RWPE1 (cell line): ENCODE data around the gene POLR3E.

Source experiments
- CTCF ChIA-PET: fragments of 350-600 bp; sonication (Branson Sonifier 250); formaldehyde crosslinking; extraction: SDS; loops from one replicate; lab custom pipeline; 2021; lab: Yijun Ruan, JAX
- POLR2A ChIA-PET: fragments of 400-600 bp; formaldehyde crosslinking; extraction: SDS; loops from one replicate; lab custom pipeline; 2020; ENCODE audit warnings: antibody characterized with exemption; ENCODE audit not compliant: low non-redundant PET; lab: Yijun Ruan, JAX
- DNase-seq: peaks from one replicate; pipeline ENCODE4 v3.0.0; 2012; ENCODE audit warnings: low spot score
- H3K27ac ChIP-seq: fragments of 450-650 bp; 2 replicates; pipeline ENCODE4 v1.5.1; 2017
- CTCF ChIP-seq: fragments of 450-650 bp; conservative IDR thresholded peaks from 2 replicates; pipeline ENCODE4 v1.5.1; 2017; ENCODE audit warnings: low read depth, mild to moderate bottlenecking

The POLR3E gene

GRCh38 chr16:22380529-22380928 is 83.3 kb downstream of the POLR3E start:
- no peak overlapping the region for H3K27ac ChIP-seq
- DNase-seq: no peak
- TF ChIP-seq CTCF: no peak
- POLR2A ChIA-PET: no interaction called here
- CTCF ChIA-PET: no interaction called here

- no peak overlapping the region for H3K27ac ChIP-seq
- TF ChIP-seq CTCF: no peak
- POLR2A ChIA-PET: no interaction called here
- CTCF ChIA-PET: no interaction called here
- no peak for DNase-seq
Measured at GRCh38 chr16:22381392-22381791, 84.2 kb downstream of the POLR3E start.

- DNase-seq: no peak
- TF ChIP-seq CTCF: no peak
- POLR2A ChIA-PET: no interaction called here
- CTCF ChIA-PET: no interaction called here
- no peak overlapping the region for H3K27ac ChIP-seq
Measured at GRCh38 chr16:22383827-22384226, 86.6 kb downstream of the POLR3E start.
